NAMALWA (cell line): Measurements from ENCODE around the gene PSMA8.
"Not testable (repeated sequence)": the region's sequence is repeated elsewhere in the genome, so short reads cannot be mapped to it uniquely, and the experiment has no call there.

Source experiments
- DNase-seq: peaks from one replicate; pipeline ENCODE4 v3.0.0-alpha.2; 2015; ENCODE audit warnings: low spot score

Gene PSMA8

GRCh38 chr18:26237363-26237762, 103.7 kb downstream of the PSMA8 start:
- DNase-seq: not testable (repeated sequence)

DNA sequence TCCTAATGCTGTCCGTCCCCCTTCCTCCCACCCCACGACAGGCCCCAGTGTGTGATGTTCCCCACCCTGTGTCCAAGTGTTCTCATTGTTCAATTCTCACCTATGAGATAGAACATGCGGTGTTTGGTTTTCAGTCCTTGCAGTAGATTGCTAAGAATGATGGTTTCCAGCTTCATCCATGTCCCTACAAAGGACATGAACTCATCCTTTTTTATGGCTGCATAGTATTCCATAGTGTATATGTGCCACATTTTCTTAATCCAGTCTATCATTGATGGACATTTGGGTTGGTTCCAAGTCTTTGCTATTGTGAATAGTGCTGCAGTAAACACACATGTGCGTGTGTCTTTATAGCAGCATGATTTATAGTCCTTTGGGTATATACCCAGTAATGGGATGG, 105.0 kb downstream of the PSMA8 start:
- DNase-seq: not testable (repeated sequence)

- DNase-seq: not testable (repeated sequence)
These were observed 108.7 kb downstream of the PSMA8 start for GRCh38 chr18:26242392-26242791.
